ENCODE data around the gene CD151.

The CD151 gene

DNA sequence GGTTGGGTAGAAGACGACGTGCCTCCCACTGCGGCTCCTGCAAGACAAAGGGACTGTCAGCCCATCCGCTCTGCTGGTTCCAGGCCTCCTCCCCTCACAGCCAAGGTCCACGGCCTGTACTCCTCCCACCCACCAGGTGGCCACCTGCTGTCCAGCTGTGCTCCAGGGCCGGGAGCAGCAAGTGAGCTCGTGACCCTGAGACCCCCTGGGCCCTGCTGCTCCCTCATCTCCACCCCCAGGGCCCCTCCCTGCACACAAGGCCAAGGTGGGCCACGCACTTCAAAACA is 37.3 kb downstream of the CD151 start:
- DNase-seq (ENCODE audit: extremely low read depth, low read depth), result no peak
- no peak; the same call in none of the 2 replicates for TF ChIP-seq CTCF (IDR thresholded peaks at IDR 0.05; ENCODE audit: low read depth, low read length)

- TF ChIP-seq CTCF (IDR thresholded peaks at IDR 0.05; ENCODE audit: low read depth, low read length), result no peak
- DNase-seq (ENCODE audit: extremely low read depth, low read depth), result no peak
Measured at GRCh38 chr11:870418-870817, 37.7 kb downstream of the CD151 start.

- DNase-seq (ENCODE audit: extremely low read depth, low read depth), result no peak
- no peak for TF ChIP-seq CTCF (IDR thresholded peaks at IDR 0.05; ENCODE audit: low read depth, low read length)
Measured at GRCh38 chr11:871472-871871, 38.7 kb downstream of the CD151 start.

GRCh38 chr11:872799-873198 is 40.0 kb downstream of the CD151 start:
- TF ChIP-seq CTCF (IDR thresholded peaks at IDR 0.05; ENCODE audit: low read depth, low read length), result no peak
- no peak for DNase-seq (ENCODE audit: extremely low read depth, low read depth)

- no peak for TF ChIP-seq CTCF (IDR thresholded peaks at IDR 0.05; ENCODE audit: low read depth, low read length)
- DNase-seq (ENCODE audit: extremely low read depth, low read depth), result no peak
Measured at GRCh38 chr11:873706-874105, 41.0 kb downstream of the CD151 start.

GRCh38 chr11:875203-875602 is 42.5 kb downstream of the CD151 start:
- no peak for DNase-seq (ENCODE audit: extremely low read depth, low read depth)
- no peak for TF ChIP-seq CTCF (IDR thresholded peaks at IDR 0.05; ENCODE audit: low read depth, low read length)

- DNase-seq (ENCODE audit: extremely low read depth, low read depth), result no peak
- TF ChIP-seq CTCF (IDR thresholded peaks at IDR 0.05; ENCODE audit: low read depth, low read length), result no peak
Measured at GRCh38 chr11:875769-876301, 43.1 kb downstream of the CD151 start.
